GM12801 (cell line): Measurements from ENCODE around the gene SERPINA6.

Experiments
- TF ChIP-seq, protein P1 (sequence below): IDR thresholded peaks from one replicate; pipeline ENCODE4 v1.5.1; 2011; ENCODE audit warnings: control low read depth; ENCODE audit not compliant: insufficient read length; ENCODE audit errors: extremely low read depth

The SERPINA6 gene

DNA sequence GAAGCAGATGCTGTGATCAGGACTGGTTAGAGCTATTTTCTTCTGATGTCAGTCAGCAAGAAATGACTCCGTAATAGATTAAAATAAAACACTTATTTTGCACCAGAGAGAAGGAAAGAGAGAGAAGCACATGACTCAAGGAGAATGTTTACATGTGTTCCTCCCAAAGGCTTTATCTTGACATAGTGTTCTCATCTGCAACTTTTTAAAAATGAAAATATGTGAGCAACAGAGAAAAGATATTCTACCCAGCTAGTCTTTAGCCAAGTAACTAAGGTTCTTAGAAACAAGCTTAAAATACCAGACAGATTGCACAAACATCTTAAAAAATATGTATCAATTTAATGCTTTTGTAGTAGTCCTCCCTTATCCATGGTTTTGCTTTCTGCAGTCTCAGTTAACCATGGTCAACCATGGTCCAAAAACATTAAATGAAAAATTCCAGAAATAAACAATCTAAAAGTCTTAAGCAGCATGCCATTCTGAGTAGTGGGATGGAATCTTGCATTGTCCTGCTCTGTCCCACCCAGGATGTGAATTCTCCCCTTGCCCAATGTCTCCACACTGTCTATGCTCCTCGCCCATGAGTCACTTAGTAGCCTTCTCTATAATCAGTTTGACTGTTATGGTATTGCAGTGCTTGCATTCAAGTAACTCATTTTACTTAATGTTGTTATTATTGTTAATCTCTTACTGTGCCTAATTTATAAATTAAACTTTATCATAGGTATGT, 40.0 kb downstream of the SERPINA6 start:
- TF ChIP-seq, protein P1, sequence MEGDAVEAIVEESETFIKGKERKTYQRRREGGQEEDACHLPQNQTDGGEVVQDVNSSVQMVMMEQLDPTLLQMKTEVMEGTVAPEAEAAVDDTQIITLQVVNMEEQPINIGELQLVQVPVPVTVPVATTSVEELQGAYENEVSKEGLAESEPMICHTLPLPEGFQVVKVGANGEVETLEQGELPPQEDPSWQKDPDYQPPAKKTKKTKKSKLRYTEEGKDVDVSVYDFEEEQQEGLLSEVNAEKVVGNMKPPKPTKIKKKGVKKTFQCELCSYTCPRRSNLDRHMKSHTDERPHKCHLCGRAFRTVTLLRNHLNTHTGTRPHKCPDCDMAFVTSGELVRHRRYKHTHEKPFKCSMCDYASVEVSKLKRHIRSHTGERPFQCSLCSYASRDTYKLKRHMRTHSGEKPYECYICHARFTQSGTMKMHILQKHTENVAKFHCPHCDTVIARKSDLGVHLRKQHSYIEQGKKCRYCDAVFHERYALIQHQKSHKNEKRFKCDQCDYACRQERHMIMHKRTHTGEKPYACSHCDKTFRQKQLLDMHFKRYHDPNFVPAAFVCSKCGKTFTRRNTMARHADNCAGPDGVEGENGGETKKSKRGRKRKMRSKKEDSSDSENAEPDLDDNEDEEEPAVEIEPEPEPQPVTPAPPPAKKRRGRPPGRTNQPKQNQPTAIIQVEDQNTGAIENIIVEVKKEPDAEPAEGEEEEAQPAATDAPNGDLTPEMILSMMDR, result no peak

DNA sequence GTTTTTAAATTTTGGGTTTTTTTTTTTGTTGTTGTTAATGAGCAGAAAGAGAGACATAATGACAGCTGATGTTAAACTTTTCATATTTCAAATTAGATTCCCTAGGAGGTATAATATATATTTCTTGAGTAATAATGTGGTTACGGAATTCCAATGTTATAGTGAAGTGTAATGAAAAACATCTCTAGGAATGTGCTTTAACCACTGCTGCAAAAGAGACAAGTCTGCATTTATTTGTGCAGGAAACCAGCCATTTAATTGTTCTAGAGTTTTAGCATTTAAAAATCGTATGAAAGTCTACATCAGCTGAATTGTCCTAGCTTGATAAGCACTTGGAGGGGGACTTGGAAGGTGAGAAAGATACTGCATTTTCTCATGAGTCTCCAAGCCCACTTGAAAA, 44.4 kb downstream of the SERPINA6 start:
- TF ChIP-seq, protein P1, result no peak

DNA sequence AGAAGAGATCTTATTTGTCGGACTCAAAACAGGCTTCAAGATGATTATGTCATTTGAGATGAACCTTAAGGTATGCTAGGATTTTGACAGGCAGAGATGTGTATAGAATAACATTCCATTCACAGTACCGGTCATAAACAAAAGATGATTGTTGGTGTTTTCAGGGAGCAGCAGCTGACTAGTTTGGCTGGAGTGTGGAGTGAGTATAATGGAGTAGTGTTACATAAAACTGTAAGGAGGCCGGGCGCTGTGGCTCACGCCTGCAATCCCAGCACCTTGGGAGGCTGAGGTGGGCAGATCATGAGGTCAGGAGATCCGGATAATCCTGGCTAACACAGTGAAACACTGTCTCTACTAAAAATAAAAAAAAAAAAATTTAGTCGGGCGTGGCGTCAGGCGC, 54.0 kb downstream of the SERPINA6 start:
- TF ChIP-seq, protein P1, result no peak

DNA sequence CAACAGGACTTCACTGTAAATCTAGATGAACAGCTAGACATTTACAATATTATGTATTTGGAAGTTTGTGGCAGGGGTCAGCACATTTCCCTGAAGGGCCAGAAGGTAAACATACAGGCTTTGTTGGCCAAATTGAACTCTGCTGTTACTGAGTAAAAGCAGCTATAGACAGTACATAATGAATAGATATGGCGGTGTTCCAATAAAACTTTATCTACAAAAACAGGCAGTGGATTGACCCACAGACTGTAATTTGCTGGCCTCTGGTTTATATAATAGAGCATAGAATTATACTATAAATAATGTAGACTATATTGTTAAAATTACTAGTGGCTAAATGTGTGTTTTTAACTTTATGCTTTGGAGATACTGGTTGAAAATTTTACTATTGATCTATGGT, 55.8 kb downstream of the SERPINA6 start:
- TF ChIP-seq, protein P1, result no peak
